ENCODE data around the gene GAL3ST2.
"Not testable (repeated sequence)": the region's sequence is repeated elsewhere in the genome, so short reads cannot be mapped to it uniquely, and the experiment has no call there.

GAL3ST2 gene

DNA sequence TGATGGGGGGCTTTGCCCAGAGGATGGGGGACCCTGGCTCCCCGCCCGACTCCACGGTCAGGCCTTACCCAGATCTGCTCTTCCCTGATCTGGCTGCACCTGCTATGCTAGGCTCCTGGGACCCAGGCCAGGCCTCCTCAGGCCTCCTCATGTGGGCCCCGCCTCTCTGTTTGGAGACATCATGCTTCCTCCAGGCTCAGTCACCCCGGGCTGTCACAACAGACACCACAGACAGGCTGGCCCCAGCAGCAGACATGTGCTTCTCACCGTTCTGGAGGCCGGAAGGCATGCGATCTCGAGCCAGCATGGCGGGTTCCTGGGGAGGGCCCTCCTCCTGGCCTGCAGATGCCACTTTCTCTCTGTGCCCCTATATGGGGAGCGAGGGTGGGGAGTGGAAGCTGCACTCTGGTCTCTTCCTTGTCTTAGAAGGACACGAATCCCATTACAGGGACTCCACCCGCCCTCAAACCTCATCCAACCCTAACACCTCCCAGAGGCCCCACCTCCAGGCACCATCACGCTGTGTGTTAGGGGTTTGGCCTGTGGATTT is 21.5 kb downstream of the GAL3ST2 start:
- Histone ChIP-seq H3K9ac (ENCODE audit: insufficient read length) (no peak overlapping the region), H3K4me3 (no peak overlapping the region), H3K36me3 (ENCODE audit: insufficient read depth, low read length) (no peaks in the 10 kb centered on the region), H3K27ac (no peak overlapping the region), H3K9me3 (ENCODE audit: low read depth, low read length) (no peaks in the 10 kb centered on the region)
- DNase-seq (ENCODE audit: low read depth, low spot score) = no peak
- TF ChIP-seq POLR2AphosphoS5 (IDR thresholded peaks at IDR 0.05; ENCODE audit: borderline replicate concordance, low read depth, low read length) (no peak), EZH2 (IDR thresholded peaks at IDR 0.05) (no peak), FOXP2 (optimal IDR thresholded peaks at IDR 0.05; ENCODE audit: control extremely low read depth, extremely low read length, insufficient read depth) (no peak)

DNA sequence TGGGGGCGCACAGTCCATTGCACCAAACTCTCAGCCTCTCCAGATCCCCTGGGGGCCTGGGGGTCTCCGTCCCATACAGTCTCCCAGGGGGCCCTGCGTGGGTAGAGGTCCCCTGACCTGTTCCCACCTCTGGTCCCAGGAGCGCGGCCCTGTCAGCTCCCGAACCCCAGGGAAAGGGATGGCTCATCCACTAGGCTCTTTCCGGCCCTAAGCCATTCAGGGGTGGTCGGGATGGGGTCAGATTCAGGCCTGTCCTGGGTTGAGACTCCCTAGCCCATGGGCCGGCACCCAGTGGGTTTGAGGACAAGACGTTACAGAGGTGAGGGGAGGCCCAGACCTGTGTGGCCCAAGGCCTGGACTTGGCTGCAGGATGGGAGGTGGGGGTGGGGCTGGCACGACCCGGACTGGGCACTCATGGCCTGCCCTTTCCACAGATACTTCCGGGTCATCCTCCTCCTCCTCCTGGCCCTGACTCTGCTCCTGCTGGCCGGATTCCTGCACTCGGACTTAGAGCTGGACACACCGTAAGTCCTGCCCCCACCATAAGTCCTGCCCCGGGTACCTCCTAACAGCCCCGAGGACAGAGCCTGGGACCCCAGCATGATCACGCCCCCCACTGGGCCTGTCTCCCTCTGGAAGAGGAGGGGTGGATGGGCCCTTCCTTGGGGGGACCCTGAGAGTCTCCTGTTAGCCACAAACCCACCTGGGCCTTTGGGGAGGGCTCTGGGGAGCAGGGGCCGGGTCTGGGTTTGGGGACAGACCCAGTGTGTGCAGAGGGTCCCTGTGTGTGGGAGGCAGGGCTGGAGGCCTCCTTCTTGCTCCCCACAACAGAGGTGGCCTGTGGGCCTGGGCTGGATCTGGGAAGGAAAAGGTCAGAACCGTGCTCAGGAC is 22.3 kb downstream of the GAL3ST2 start:
- no peak for TF ChIP-seq FOXP2 (optimal IDR thresholded peaks at IDR 0.05; ENCODE audit: control extremely low read depth, extremely low read length, insufficient read depth)
- no peak for TF ChIP-seq EZH2 (IDR thresholded peaks at IDR 0.05)
- no peak for TF ChIP-seq POLR2AphosphoS5 (IDR thresholded peaks at IDR 0.05; ENCODE audit: borderline replicate concordance, low read depth, low read length)
- H3K9ac ChIP-seq (ENCODE audit: insufficient read length) = no peak overlapping the region

DNA sequence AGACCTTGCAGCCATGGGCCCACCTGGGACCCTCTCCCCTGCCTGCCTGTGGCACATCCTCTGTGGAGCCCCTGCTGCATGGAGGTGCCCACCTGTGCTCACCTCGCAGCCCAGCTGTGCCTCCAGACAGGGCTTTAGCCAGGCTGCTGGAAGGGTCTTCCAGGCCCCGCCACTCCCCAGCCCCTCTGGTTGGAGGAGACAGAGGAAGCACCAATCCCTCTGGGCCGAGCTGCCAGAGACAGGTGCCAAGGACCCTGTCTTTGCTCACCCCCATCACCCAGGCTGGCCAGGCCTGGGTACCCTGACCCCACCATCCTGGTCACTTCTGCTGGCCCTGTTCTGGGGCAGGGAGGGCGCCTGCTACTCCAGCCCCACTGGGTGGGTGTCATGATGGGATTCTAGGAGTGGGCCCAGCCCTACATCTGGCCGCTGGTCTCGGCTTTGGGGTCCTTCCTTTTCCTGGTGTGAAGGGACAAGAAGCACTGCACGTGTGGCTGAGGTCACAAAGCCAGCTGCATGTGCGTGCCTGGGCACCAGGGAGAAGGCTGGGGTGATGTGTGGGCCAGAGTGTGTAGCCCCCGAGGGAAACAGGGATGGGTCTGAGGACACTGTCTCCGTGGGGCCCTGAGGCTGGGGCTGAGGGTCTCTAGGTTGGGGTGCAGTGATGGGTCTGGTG is 23.0 kb downstream of the GAL3ST2 start:
- H3K36me3 ChIP-seq (ENCODE audit: insufficient read depth, low read length) = no peaks in the 10 kb centered on the region
- no peak overlapping the region for H3K9ac ChIP-seq (ENCODE audit: insufficient read length)
- no peak for DNase-seq (ENCODE audit: low read depth, low spot score)
- TF ChIP-seq FOXP2 (optimal IDR thresholded peaks at IDR 0.05; ENCODE audit: control extremely low read depth, extremely low read length, insufficient read depth) (no peak), POLR2AphosphoS5 (IDR thresholded peaks at IDR 0.05; ENCODE audit: borderline replicate concordance, low read depth, low read length) (no peak), EZH2 (IDR thresholded peaks at IDR 0.05) (no peak)
- no peak overlapping the region for H3K4me3 ChIP-seq
- no peak overlapping the region for H3K27ac ChIP-seq
- H3K9me3 ChIP-seq (ENCODE audit: low read depth, low read length) = no peaks in the 10 kb centered on the region

More for the DNA sequence above, 22.3 kb downstream of the GAL3ST2 start:
- Histone ChIP-seq H3K4me3 (no peak overlapping the region), H3K9me3 (ENCODE audit: low read depth, low read length) (no peaks in the 10 kb centered on the region), H3K27ac (no peak overlapping the region), H3K36me3 (ENCODE audit: insufficient read depth, low read length) (no peaks in the 10 kb centered on the region)
- no peak for DNase-seq (ENCODE audit: low read depth, low spot score)

DNA sequence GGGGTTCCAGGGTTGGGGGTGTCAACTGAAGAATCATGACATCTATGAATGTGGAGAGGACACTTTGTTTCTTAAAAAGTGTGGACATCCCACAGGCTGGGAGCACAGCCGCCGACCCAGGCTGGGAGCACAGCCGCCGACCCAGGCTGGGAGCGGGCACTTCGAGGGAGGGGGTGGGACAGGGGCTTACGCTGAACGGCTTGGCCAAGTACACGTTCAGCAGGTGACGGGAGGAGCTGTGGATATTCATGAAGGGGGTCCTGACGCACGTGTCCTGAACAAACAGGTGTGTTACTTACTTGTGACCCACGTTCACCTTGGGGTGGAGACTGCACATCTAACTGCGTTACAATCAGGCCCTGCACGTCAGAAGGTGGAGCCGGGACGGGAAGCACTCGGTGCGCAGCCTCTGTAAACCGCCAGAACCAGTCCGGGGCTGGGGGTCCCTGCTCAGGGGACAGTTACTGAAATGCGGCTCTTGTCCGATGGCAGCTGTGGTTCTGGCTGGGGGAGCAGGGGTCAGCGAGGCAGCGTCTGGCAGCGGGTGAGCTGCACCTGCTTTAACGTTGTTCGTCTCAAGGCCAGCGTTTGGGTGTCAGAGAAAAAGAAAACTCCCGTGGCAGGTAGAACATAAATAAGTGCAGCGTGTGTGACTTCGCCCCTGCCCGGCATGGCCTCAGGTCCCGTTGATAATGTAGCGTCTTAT is 23.7 kb downstream of the GAL3ST2 start:
- H3K36me3 ChIP-seq (ENCODE audit: insufficient read depth, low read length); DNase-seq (ENCODE audit: low read depth, low spot score); H3K9ac ChIP-seq (ENCODE audit: insufficient read length); H3K27ac ChIP-seq; H3K4me3 ChIP-seq; H3K9me3 ChIP-seq (ENCODE audit: low read depth, low read length): not testable (repeated sequence)

DNA sequence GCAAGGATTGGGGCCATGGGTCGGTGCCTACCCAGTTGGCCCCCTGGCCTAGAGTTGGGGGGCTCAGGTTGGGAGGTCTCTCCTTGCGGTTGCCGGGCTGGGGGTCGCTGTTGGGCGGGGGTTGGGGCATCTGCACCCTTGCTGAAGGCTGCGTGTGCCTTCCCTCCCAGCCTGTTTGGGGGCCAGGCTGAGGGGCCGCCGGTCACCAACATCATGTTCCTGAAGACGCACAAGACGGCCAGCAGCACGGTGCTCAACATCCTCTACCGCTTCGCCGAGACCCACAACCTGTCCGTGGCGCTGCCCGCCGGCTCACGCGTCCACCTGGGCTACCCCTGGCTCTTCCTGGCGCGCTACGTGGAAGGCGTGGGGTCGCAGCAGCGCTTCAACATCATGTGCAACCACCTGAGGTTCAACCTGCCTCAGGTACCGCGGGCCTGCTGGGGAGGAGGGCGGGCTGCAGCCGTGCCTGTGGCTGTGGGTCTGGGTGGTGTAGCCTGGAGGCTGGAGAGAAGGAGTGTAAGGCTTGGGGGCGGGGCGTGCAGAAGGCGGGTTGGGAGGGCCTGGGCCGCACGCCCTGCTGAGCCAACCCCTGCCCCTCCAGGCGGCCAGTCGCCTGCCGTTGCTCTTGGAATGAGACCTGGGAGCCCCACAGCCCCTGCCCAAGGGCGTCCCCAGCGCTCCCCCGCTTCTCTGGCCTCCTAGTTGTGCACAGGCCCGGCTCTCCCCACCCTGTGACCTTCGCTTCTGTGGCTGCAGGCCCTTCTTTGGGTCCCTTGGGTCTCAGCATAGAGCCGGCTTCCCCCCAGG is 25.2 kb downstream of the GAL3ST2 start:
- Histone ChIP-seq H3K9me3 (ENCODE audit: low read depth, low read length) (no peaks in the 10 kb centered on the region), H3K9ac (ENCODE audit: insufficient read length) (no peak overlapping the region), H3K27ac (no peak overlapping the region), H3K4me3 (no peak overlapping the region), H3K36me3 (ENCODE audit: insufficient read depth, low read length) (no peaks in the 10 kb centered on the region)
- no peak for DNase-seq (ENCODE audit: low read depth, low spot score)
- TF ChIP-seq EZH2 (IDR thresholded peaks at IDR 0.05) = no peak
- TF ChIP-seq POLR2AphosphoS5 (IDR thresholded peaks at IDR 0.05; ENCODE audit: borderline replicate concordance, low read depth, low read length) = no peak
- no peak for TF ChIP-seq FOXP2 (optimal IDR thresholded peaks at IDR 0.05; ENCODE audit: control extremely low read depth, extremely low read length, insufficient read depth)

DNA sequence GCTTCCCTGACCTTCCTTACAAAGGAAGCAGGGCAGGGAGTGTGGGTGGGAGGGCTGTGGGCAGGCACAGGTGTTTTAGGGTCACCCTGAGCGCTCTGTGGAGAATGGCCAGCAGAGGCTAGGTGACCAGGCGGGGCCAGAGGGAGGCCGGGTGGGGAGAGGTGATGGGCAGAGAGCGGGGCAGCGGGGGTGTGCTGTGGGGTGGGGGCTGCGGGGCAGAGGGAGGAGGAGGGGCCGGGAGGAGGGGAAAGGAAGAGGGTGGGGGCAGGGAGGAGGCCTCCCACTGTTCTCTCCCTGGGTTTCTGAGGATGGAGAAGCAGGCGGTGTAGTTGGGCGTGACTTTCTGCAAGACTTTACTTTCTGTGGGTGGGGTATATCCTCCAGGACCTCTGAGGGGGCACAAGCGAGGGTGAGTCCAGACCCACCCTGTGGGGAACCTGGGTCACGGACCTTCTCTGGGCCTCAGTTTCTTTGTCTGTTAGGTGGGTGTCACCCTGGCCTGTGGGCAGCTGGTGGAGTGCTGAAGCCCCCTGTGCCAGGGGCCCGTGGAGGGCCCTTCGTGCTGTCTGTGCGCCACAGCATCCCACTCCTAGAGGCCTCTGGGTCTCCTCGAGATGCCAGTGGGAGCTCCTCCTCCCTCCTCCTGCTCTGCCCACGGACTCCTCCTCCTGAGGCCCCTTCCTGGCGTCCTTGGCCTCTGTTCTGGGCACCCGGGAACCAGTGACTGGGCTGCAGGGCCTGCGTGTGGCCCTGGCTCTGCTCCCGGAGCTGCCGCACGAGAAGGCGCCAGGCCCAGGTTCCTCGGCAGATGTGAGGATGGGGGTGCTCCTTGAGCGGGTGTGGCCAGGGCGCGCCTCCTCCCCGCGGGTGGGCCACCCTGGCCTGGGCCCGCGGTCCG is 26.0 kb downstream of the GAL3ST2 start:
- Histone ChIP-seq H3K9ac (ENCODE audit: insufficient read length) (no peak overlapping the region), H3K4me3 (no peak overlapping the region), H3K27ac (no peak overlapping the region), H3K9me3 (ENCODE audit: low read depth, low read length) (no peaks in the 10 kb centered on the region), H3K36me3 (ENCODE audit: insufficient read depth, low read length) (no peaks in the 10 kb centered on the region)
- TF ChIP-seq EZH2 (IDR thresholded peaks at IDR 0.05) (no peak), POLR2AphosphoS5 (IDR thresholded peaks at IDR 0.05; ENCODE audit: borderline replicate concordance, low read depth, low read length) (no peak), FOXP2 (optimal IDR thresholded peaks at IDR 0.05; ENCODE audit: control extremely low read depth, extremely low read length, insufficient read depth) (no peak)
- DNase-seq (ENCODE audit: low read depth, low spot score) = no peak

Data from SK-N-MC (cell line).